ENCODE measurements around the gene AGBL4.
"Not testable (repeated sequence)": the region's sequence is repeated elsewhere in the genome, so short reads cannot be mapped to it uniquely, and the experiment has no call there.

Gene AGBL4

DNA sequence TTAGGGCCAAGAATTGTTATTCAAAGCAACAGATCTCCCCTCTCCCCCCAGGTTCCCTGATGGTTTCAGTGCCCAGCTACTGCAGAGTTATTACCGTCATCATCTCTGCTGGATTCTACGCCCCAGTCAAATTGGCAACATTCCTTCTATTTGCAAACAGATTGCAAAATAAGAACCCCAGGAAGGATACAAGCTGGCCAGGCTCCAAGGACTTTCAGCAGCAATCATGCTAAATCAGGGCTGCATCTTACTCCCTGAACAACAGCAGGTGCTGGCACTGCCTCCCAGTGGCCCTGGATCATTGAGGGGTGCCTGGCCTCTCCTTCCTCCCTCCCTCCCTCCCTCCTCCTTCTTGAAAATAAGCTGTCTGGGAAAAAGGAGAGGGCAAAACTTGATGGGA, 725.5 kb downstream of the AGBL4 start:
- DNase-seq, result no peak

- DNase-seq, result no peak
Observed at GRCh38 chr1:49297783-49298182, 726.0 kb downstream of the AGBL4 start.

DNA sequence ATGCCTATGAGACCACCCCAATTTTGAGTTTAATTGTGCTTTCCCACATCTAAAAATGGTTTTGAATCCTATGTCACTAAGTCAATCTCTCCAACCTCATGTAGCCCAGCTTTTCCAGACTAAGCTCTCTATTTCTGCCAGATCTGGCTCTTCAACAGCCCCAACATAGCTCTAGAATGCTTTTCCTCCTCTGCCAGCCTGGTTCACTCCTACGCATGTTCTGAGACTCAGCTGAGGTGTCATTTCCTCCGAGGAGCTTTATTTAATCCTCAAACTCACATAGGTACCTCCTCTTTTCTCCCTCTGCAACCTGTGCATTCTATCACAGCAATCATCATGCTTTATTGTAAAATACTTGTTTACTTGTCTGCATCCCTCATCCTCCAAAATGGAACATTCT, 729.2 kb downstream of the AGBL4 start:
- DNase-seq, result no peak

- no peak for DNase-seq
Observed at GRCh38 chr1:49293016-49293415, 730.7 kb downstream of the AGBL4 start.

- not testable (repeated sequence) for DNase-seq
Observed at GRCh38 chr1:49257211-49258049, 766.3 kb downstream of the AGBL4 start.

DNA sequence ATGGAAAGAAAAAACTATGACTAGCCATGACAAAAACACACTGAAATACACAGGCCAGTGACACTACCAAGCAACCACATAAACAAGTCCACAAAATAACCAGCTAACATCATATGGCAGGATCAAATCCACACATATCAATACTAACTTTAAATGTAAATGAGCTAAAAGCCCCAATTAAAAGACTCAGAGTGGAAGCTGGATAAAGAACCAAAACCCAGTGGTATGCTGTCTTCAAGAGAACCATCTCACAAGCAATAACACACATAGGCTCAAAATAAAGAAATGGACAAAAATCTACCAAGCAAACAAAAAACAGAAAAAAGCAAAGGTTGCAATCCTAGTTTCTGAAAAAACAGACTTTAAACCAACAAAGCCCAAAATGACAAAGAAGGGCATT, 770.8 kb downstream of the AGBL4 start:
- DNase-seq, result no peak

GRCh38 chr1:49251019-49251784, 772.6 kb downstream of the AGBL4 start:
- no peak for DNase-seq

- no peak for DNase-seq
Observed at GRCh38 chr1:49240709-49241221, 783.0 kb downstream of the AGBL4 start.

DNA sequence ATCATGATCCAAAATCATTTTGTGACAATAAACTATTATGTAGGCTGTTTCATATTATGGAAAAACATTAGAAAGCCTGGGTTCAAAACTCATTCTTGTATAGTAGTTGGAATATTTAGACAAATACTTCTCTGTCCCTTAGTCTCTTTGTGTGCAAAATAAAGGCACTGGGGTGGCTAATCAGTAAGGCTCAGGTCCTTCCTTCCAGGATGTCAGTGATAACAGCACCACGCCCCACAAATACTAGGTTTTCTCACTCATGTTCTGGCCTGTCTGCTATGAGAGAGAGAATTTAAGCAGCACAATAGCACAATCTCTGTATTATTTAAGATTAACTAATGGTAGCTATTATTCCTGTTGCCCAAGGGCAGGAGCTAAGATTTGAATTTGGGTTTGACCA, 788.8 kb downstream of the AGBL4 start:
- DNase-seq, result no peak

DNA sequence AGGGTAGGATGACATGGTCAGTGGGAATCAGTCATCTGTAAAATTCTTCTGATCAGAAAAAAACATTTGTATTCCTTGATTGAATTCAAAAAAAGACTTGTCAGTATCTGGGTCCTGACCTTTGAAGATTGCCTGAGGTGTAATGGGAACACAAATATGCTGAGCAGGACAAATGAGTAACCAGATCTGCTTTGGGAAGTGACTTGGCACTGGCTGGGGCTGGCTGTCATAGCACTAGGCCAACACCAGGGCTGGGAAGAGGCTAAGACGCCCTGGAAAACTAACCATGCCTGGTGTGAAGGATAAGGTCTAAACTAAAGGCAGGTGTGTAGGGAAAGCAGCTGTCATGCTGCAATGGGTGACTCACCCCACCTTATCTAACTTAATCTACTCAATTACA, 794.2 kb downstream of the AGBL4 start:
- DNase-seq, result no peak

DNA sequence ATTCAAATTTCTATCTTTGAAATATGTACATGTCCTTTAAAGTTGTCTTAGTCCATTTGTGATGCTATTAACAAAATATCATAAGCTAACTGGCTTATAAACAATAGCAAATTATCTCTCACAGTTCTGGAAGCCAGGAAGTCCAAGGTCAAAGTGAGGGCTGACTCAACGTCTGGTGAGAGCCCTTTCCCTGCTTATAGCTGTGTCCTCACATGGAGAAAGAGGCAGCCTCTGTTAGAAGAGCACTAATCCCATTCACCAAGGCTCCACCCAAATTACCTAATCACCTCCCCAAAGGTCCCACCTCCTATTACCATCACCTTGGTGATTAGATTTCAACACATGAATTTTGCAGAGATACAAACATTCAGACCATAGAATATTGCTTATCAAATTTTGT, 797.0 kb downstream of the AGBL4 start:
- no peak for DNase-seq

- no peak for DNase-seq
Observed at GRCh38 chr1:49225464-49225863, 798.3 kb downstream of the AGBL4 start.

DNA sequence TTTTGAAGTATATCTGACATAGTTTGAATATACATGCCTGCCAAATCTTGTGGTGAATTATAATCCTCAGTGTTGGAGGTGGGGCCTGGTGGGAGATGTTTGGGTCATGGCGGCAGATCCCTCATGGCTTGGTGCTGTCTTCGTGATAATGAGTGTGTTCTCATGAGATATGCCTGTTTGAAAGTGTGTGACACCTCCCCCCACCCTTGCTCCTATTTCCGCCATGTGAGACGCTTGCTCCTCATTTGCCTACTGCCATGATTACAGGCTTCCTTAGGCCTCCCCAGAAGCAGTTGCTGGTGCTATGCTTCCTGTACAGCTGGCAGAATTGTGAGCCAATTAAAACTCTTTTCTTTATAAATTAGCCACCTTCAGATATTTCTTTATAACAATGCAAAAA, 810.5 kb downstream of the AGBL4 start:
- no peak for DNase-seq

DNA sequence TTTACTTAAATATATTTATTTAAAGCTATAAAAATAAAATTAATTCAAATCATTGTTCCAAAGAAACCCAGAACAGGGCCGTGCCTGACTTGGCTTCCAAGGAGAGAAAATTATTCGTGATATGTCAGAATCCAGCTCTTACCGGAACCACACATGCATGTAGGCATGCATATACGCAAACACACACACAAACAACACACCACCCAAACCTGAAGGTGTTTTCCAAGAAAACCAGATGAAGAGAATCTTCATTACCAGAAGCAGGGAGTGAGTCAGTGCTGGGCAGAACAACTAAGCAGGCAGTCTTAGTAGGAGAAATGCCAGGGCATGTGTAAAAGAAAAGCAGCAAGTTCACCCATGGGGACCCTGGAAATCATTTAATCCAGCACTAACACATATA, 815.0 kb downstream of the AGBL4 start:
- DNase-seq, result no peak

- DNase-seq, result no peak
Observed at GRCh38 chr1:49204720-49205119, 819.0 kb downstream of the AGBL4 start.

- DNase-seq, result no peak
Observed at GRCh38 chr1:49200738-49201137, 823.0 kb downstream of the AGBL4 start.

DNA sequence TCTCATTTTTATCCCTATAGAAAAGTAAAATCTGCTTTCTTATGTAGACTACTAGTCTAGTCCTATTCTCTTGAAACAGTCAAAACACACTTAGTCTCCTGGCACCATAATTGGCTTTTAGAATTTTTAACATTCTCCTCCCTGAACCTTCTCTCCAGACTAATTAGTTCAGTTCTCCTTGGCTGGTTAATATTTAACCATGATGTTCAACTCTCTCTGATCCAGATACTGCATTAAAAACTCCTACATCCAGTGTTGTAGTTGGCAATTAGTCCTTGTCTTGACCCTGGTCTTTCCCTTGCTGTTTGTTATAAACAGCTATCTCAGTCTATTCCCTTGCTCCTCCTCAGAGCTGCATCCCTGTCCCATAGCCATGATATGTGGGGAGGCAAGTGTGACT, 824.2 kb downstream of the AGBL4 start:
- DNase-seq, result no peak

DNA sequence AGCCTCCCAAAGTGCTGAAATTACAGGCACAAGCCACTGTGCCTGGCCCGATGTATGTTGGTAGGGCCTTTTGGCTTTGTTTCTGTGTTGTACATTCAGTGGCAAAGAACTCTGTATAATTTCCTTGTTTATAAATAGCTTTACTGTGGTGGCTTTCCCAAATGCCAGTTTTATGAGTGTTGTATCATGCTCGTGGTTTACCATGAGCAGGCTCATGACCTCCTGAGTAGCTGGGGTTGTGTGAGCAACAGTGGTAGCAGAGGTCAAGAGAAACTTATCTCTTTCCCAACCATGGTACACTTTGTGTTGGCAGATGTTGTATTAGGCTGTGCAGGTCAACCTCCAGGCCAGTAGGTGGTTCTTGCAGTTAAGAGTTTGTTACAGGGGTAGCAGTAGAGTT, 826.7 kb downstream of the AGBL4 start:
- no peak for DNase-seq

- DNase-seq, result no peak
Observed at GRCh38 chr1:49190138-49190537, 833.6 kb downstream of the AGBL4 start.

DNA sequence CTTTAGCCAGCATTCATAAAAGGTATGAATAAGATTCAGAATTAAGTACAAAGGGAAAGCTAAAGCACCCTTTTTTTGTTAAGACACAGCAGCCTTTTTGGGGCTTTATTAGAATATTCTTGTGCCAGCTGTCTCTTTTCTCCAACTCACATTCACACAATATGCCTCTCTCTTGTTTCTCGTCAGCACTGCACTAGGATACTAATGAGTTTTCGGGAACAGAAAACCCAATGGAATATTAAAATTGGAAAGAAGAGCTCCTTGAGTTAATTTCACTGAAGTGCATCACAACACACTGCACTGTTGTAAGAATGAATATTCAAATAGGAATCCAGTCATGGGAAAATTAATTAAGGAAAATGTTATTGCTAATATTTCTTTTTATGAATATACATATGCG, 836.7 kb downstream of the AGBL4 start:
- DNase-seq, result no peak

- DNase-seq, result no peak
Observed at GRCh38 chr1:49185450-49185980, 838.2 kb downstream of the AGBL4 start.

GRCh38 chr1:49183489-49183888, 840.3 kb downstream of the AGBL4 start:
- no peak for DNase-seq

DNA sequence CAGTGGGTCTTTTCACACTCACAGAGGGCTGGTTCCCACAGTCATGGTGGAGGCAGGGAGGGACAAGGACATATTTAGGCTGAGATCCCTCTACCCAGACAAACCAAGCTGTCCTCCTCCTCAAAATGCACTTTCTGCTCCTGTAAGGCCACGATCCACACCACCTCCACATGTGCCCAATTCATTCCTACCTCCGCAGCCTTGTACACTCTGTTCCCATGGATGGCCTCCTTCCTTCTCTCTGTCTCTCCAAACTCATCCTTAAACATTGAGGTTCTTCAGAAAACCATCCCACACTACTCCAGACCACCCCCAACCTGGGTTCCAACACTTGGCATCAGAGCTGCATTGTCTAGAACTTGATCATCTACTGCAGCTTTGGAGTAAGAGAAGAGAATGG, 842.7 kb downstream of the AGBL4 start:
- DNase-seq, result no peak

Data from stimulated activated naive CD4-positive, alpha-beta T cell treated with Interleukin-2 at 50 U/mL for 16 hours (primary cell).